Measurements from ENCODE around the gene NAE1.

GRCh38 chr16:66872943-66873684, 42.3 kb upstream of the NAE1 start:
- TF ChIP-seq EZH2 (IDR thresholded peaks at IDR 0.05; ENCODE audit: low read length, missing control alignments), result no peak
- TF ChIP-seq CTCF (conservative IDR thresholded peaks at IDR 0.05 in 1 of 2, IDR thresholded peaks at IDR 0.05 in 1 of 2; ENCODE audit: low read depth in 1 of 2, low read length in 2 of 2), result peak; percentile 82 to 87
